Midbrain (tissue), 1 donor: ENCODE measurements around the gene USP49.
"Not testable (repeated sequence)": the region's sequence is repeated elsewhere in the genome, so short reads cannot be mapped to it uniquely, and the experiment has no call there.

Source experiments
- DNase-seq: peaks from one replicate; lab custom pipeline; 2025; lab: John Stamatoyannopoulos, UW

USP49 gene

GRCh38 chr6:41811946-41812345, 83.2 kb downstream of the USP49 start:
- not testable (repeated sequence) for DNase-seq

GRCh38 chr6:41811095-41811494, 84.1 kb downstream of the USP49 start:
- DNase-seq: no peak

DNA sequence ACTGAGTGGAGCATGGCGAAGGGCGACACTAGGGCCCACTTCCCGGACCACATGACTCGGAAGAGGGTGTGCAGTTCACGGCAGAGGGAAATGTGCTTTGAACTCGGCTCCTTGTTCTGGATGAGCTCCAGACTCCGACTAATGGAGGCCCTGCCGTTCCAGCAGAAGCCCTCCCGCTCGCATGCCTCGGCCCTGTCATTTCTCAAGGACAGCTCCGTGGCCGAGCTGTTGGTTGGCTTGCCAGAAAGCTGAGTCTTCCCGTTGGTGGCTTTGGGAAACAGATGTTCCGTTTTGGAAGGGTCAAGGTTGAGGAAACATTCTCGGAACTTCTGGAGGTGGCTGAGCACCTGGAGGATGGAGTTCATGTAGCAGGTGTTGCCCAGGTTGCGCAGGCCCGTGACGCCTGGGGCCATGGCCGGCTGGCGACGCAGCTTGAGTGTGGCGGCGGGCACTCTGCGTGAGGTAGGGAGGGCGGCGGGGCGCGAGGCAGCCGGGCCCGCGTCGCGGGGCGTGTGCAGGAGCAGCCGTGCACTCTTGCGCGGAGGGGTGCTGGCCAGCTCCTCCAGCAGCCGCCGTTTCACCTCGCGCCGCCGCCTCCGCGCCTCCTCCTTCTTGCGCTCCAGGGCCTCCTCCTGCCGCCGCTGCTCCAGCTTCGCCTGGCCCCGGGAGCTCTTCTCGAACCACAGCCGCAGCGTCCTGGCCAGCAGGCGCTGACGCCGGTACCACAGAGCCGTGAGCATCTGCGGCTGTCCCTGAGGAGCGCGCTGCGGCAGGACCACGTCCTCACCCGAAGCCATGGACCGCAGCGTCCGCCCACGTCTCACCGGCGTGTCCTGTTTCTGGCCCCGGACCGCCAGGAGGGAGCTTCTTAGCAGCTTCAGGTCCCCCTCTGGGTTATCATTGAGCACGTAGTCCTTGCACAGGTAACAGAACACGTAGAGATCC, 89.1 kb downstream of the USP49 start:
- no peak for DNase-seq

DNA sequence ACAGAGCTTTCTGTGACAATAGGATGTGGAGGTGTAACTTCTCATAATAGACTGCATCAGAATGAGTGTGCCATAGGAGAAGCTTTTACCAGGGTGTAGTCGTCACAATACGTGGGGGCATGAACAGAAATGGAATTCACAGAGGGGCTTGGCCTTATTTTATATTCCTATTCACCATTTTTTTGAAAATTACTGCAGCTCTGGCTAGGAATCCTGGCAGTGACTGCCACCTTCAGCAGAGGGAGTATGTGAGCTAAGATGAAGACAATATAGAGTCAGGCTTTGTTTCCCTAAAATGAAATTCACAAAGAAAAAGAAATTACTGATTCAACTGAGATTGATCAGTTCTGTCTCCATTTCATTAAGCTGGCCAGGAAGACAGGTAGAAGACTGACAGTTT, 93.8 kb downstream of the USP49 start:
- DNase-seq: no peak

GRCh38 chr6:41799559-41799911, 95.6 kb downstream of the USP49 start:
- DNase-seq: no peak

GRCh38 chr6:41798901-41799558, 96.1 kb downstream of the USP49 start:
- no peak for DNase-seq

DNA sequence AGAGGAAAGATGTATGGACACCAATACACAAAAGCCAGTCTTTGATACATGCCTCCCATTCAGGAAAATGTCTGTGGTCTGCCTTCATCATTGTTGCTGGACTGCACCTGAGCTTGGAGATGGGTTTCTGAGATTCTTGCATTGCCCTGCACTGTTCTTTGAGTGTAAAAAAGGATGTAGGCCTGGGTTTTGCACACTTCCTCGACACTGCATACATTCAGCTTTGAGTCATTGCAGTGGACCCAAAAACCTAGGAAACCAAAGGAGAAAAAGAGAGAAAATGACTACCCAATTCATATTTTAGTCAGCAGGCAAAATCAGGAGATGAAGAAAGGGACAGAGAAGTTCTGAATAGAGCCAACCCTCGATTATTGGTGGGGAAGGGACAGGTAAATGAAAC, 98.7 kb downstream of the USP49 start:
- DNase-seq: no peak

- DNase-seq: no peak
These were observed 103.2 kb downstream of the USP49 start for GRCh38 chr6:41791984-41792383.

DNA sequence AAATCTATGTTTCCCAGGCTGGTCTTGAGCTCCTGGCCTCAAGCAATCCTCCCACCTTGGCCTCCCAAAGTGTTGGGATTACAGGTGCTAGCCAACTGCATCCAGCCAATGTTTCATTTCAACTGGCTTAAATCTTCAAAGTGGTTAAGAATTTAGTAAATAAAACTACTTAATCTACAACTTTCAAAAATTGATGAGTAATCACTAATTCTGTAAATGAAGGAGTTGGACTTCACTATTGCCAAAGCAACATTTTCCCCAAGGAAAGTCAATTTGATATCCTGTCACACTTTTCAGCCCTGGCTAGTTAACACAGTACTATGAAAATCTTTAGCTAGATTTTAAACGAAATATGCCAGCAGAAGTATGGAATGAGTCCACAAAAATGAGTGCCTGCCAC, 103.9 kb downstream of the USP49 start:
- DNase-seq: no peak

DNA sequence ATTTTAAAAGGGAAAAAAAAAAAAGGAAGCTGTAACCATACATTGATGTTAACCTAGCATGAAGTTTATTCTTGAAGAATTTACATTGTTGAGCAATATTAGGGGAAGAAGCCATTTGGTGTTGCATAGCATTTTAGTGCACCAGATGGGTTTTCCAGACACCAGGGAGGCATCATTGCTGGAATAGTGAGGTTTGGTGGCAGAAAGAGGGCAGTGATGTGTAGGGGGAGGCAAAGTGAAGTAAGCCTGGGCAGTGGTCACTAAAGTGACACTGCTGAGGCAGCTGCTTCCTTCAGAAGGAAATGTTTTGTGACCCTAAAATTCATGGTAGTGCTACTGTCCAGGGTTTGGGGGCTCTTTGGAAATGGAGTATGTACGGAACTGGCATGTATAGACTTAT, 105.1 kb downstream of the USP49 start:
- no peak for DNase-seq

DNA sequence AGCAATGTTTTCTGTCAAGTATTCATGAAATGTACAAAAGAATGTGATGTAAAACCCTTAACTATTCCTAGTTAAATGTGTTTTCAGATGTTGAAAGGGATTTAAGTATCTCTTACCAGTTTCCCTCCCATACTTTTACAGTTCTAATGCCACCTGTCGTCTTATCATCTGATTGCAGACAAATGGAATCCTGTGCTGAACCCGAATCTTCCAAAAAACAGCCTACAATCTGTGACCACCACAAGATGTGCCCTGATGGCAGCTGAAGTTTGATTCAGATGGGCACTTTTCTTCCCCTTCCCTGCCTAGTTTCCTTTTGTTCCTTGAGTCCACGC, 105.8 kb downstream of the USP49 start:
- DNase-seq: no peak

DNA sequence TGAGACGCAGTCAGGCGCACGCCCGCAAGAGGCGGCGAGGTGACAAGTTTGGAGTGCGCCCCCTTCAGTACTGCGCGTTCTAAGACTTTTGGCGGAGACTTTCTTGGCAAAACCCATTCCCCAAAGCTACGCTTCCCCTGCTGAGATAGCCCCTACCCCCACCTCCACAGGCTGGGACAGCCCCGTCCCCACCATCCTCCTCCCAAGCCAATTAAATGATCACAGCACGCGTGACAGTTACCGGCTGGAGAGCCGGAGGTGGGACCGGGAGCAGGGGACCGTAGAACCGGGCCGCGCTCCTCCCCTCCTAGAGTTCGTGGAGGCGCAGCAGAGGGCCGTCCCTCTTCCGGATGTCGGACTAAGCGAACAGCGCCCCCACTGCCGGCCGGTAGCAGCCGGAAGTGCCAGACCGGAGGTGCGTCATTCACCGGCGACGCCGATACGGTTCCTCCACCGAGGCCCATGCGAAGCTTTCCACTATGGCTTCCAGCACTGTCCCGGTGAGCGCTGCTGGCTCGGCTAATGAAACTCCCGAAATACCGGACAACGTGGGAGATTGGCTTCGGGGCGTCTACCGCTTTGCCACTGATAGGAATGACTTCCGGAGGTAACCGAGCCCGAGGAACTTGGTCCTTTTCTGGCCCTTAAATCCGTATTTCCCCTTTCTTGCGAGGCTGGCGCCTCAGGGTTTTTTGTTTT, 107.8 kb downstream of the USP49 start, which contains the start of gene TOMM6:
TOMM6 (plus strand) TSS at position 476 of the 699 bp plus-strand sequence; CDS start at position 480, 4 bp downstream.
- peak; percentile 95 for DNase-seq

- DNase-seq: peak; percentile 88
These were observed 108.5 kb downstream of the USP49 start for GRCh38 chr6:41786451-41787218.

DNA sequence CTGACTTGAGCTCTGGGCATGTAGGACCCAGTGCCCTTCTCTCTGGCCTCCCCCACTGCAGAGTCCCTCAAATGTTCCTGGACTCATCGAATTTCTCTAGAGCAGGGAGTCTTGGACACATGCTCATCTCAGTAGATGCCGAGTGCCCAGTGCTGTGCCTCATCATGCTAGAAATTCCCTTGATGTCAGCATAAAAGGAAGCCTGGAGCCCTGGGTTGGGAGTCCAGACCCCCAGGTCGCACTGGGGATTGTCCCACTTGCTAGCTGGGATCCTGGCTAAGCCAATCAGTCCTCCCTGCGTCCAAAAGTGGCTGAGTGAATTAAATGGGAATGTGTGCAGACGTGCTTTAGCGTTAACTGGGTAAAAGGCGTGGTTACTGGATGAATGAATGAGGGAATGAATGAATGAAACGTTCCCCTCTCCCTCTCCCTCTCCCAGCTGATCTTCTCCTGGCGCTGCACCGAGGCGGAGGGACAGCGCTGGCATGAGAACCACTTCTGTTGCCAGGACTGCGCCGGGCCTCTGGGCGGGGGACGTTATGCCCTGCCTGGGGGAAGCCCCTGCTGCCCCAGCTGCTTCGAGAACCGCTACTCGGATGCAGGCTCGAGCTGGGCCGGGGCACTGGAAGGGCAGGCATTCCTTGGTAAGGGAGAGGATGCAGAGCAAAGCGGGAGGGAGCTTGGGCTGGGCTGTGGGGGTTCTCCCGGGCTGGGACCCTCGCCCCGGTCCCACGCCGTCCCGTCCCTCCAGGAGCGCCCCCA, 109.3 kb downstream of the USP49 start:
- DNase-seq: peak; percentile 12

GRCh38 chr6:41785254-41785653, 109.9 kb downstream of the USP49 start:
- DNase-seq: no peak

- no peak for DNase-seq
These were observed 110.5 kb downstream of the USP49 start for GRCh38 chr6:41784581-41785171.

DNA sequence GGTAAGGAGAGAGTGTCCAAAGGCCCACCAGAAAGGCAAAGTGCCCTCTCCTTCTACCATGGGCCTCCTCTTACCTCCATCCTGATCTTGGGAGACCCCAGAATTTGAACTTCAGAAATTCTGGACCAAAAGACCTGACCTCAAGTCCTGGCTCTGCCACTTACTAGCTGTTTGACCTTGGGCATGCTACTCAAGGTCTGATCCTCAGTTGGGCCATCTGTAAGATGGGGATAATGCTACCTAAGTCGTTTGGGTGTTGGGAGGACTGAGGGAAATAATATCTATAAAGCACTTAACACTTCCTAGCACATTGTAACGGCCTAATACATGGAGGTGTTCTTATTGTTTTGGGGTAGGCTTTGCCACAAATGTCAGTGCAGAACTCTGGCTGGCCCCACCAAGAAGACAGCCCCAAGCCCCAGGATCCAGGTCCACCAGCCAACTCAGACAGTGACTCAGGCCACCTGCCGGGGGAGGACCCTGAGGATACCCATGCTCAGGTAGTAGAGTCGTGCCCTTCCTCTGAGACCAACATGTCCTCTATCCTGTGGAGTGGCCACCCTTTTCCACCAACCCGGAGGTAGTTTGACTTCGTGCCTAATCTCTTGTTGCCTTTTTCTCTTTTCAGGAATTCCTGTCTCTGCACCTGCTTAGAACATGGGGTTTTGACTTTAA, 111.9 kb downstream of the USP49 start:
- DNase-seq: no peak

- no peak for DNase-seq
These were observed 113.8 kb downstream of the USP49 start for GRCh38 chr6:41781366-41781730.

GRCh38 chr6:41780551-41781365, 114.4 kb downstream of the USP49 start, which contains the start of gene PRICKLE4:
TSS of gene PRICKLE4 (plus strand) at chr6:41780782. CDS start at chr6:41783474, 2,692 bp downstream.
- DNase-seq: no peak
